Cardiac fibroblast (primary cell): ENCODE measurements around the gene PCNX1.

Experiments
- DNase-seq, 2 donors: peaks; one replicate each; pipeline versions ENCODE4 v3.0.0 to v3.0.0-alpha.2; 2010; ENCODE audit warnings: low read depth in 2 of 2
- H3K4me3 ChIP-seq, 2 donors: replicated peaks in 1 of 2; 1 replicate in 1 of 2; 2 replicates in 1 of 2; pipeline ENCODE4 v1.5.1; 2011; ENCODE audit warnings: low read depth in 2 of 2, low read length in 2 of 2, mild to moderate bottlenecking in 2 of 2, moderate library complexity in 1 of 2
- CTCF ChIP-seq: IDR thresholded peaks from one replicate; pipeline ENCODE4 v1.5.1; 2011; ENCODE audit warnings: low read depth, mild to moderate bottlenecking, low read length, inconsistent platforms

Gene PCNX1

GRCh38 chr14:70890826-70891659 lies 16.2 kb upstream of the PCNX1 start:
- DNase-seq = no peak
- no peak overlapping the region for H3K4me3 ChIP-seq
- TF ChIP-seq CTCF = no peak

- TF ChIP-seq CTCF = no peak
- DNase-seq = peak in 1 of 2 donors; percentile 36
- no peak overlapping the region for H3K4me3 ChIP-seq
Measured at GRCh38 chr14:70891737-70892136, 15.5 kb upstream of the PCNX1 start.

GRCh38 chr14:70893062-70893845 lies 14.0 kb upstream of the PCNX1 start:
- no peak for DNase-seq
- no peak overlapping the region for H3K4me3 ChIP-seq
- no peak for TF ChIP-seq CTCF

GRCh38 chr14:70893858-70894291 lies 13.4 kb upstream of the PCNX1 start:
- TF ChIP-seq CTCF = no peak
- DNase-seq = no peak
- no peak overlapping the region for H3K4me3 ChIP-seq

- peak in 1 of 2 donors; percentile 38 for DNase-seq
Measured at GRCh38 chr14:70894868-70895267, 12.4 kb upstream of the PCNX1 start.

GRCh38 chr14:70896317-70896716 lies 10.9 kb upstream of the PCNX1 start:
- DNase-seq = no peak
- TF ChIP-seq CTCF = no peak
- no peak overlapping the region for H3K4me3 ChIP-seq

More at GRCh38 chr14:70894868-70895267, 12.4 kb upstream of the PCNX1 start:
- H3K4me3 ChIP-seq = no peak overlapping the region
- TF ChIP-seq CTCF = no peak
